Fibroblast of skin of abdomen (primary cell): ENCODE measurements around the gene SPRED1.
"Not testable (repeated sequence)": the region's sequence is repeated elsewhere in the genome, so short reads cannot be mapped to it uniquely, and the experiment has no call there.

Source experiments
- DNase-seq: peaks from one replicate; pipeline ENCODE4 v3.0.0-alpha.2; 2013

Gene SPRED1

DNA sequence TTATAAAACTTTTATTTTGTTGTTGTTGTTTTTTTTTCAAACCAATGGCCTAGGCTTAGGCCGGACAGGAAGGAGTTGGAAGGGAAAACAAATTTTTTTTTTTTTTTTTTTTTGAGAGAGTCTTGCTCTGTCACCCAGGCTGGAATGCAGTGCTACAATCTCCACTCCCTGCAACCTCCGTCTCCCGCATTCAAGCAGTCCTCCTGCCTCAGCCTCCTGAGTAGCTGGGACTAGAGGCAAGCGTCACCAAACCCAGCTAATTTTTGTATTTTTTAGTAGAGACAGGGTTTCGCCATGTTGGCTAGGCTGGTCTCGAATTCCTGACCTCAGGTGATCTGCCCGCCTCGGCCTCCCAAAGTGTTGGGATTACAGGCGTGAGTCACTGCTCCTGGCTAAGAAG is 15.6 kb upstream of the SPRED1 start:
- DNase-seq, result not testable (repeated sequence)

DNA sequence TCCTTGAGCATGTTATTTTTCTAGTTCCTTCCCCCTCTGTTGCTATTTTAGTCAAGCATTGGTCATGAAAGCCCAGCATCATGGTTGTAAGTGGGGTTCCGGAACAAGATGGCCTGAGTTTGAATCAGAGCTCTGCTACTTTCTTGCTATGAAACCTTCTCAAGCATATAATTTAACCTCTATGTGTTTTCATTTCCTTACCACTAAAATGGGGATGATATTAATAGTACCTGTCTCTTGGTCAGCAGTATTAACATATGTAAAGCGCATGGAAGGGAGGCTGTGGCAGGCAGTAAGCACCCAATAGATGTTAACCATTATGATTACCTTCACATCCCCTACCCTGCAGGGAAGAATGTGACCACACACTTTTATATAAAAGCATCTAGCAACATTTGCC is 14.3 kb upstream of the SPRED1 start:
- DNase-seq, result no peak

GRCh38 chr15:38242055-38242454 is 10.6 kb upstream of the SPRED1 start:
- DNase-seq, result no peak

GRCh38 chr15:38243278-38244055 is 9.2 kb upstream of the SPRED1 start:
- DNase-seq, result no peak

DNA sequence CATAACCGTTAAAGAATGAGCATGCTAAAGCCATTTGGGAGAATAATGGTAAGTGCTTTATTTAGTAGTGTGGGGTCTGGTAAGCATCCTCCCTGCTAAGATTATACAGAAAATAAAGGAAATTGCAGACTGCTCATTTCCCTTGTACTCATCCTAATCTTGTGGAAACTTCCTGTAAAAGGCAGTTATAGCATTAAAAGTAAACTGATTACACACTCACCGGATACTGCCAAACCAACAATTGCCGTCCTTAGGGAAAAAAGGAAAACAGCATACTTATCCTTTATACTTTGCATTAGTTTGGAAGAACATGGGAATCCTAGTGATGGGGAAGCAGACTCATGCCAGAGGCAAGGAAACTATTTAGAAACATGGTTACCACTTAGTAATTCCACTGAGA is 5.3 kb upstream of the SPRED1 start:
- no peak for DNase-seq

DNA sequence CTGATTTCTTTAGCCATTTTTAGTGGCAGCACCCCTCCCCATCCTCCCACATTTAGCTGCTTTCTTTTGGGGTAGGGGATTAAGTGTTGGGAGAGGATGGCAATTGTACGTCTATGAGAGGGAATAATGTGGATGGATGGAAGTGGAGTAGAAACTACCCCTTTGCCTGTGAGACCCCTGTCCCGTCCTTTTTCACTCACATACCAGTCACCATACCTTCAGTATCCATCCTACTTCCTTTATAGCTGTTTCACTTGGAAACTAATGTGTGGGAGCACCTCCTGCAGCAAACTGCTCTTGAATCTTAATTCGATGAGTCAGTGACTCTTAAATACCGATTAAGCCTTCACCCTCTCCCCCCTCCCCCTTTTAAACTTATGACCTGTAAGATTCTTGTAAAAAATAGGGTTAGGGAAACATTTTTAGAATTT is 730 bp downstream of the SPRED1 start:
- DNase-seq, result peak; percentile 82

DNA sequence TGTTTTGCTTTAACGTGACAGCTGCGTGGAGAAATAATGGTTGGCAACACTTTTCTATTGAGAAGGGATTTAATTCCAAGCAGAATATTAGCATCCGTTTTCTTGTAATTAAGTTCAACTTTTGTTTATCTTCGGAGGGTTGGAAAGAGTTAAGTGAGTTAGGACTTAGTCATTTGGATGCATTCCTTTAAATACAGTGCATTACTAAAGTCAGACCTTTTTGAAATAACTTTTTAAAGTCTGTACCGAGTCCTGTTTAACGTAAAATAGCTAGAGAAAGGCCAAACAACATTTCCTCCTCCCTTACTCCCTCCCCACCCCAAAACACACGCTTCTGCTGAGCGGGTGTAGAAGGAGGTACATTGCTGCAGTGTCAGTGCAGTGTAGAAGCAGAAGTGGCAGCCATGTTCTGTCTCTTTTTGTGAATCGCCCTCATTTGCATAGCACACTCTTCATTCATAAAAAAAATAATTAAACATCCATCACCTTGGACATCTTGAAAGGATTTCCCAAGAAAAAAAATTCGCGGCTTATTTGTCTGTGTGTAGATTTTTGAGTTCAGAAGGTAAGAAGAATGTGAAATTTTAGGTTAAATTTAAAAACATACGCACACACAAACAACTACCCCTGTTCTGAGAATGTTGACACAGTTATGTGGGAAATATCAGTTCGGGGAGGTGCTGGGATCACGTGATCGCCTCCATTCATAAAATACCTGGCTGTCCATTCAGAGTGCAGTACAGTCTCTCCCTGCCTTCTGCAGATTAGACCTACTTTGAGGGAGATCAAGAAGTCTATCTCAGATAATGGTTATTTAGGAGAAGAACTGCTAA is 1.6 kb downstream of the SPRED1 start:
- DNase-seq, result peak; percentile 59

DNA sequence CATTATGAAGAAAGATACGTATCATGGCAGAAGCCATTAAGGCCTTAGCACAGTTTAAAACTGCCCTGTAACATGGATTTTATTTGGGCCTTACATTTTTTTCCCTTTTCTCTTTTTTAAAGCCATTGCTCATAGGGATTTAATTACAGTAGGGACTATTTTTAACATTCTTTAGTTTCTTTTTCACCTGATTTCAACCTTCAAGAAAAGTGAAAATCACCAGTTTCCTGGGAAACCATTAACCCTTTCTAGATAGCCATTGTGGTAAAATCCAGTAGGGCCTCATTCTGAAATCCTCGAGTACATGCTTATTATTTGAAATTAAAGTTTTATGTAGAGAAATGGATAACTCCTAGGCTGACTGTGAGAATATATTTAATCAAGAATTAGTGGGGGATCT is 3.1 kb downstream of the SPRED1 start:
- no peak for DNase-seq

DNA sequence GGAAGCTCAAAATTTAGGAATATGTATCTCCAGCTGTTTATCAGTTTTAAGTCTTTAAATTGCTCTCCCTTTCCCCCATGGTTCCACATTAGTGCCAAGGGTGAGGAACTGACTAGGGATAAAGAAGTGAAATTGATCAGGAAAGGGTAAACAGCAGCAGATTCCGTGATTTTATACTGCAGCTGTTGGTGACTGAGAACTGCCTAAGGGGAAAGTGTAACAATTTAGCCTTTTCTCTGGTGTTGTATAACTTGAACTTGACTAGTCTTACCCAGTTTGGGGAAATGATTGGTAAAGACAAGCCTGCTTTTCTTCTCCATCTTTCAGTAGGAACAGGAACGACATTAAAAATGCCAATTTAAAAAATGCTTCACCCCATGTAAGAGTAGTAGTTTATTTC is 5.0 kb downstream of the SPRED1 start:
- no peak for DNase-seq

GRCh38 chr15:38259134-38259533 is 6.5 kb downstream of the SPRED1 start:
- DNase-seq, result no peak

GRCh38 chr15:38260077-38260476 is 7.4 kb downstream of the SPRED1 start:
- peak; percentile 87 for DNase-seq

DNA sequence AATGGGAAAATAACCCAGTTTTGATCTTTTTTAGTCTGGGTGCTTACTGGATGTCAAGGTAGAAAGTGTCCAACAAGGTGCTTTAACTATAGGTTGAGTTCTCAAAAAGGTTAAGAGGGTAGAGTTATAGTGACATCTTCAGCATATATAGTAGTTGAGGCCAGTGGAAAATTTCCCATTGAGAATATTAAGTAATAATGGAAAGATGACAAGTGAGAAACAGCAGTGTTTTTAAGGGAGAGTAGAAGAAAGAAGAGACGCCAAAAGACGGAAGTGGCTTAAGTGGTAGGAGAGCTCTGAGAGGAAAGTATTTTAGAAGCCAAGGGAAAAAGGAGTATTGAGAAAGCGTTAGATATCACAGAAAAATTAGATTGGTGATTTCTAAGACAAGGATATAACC is 10.6 kb downstream of the SPRED1 start:
- DNase-seq, result no peak

- peak; percentile 92 for DNase-seq
Measured at GRCh38 chr15:38263996-38264395, 11.4 kb downstream of the SPRED1 start.

GRCh38 chr15:38266247-38266986 is 13.8 kb downstream of the SPRED1 start:
- no peak for DNase-seq

DNA sequence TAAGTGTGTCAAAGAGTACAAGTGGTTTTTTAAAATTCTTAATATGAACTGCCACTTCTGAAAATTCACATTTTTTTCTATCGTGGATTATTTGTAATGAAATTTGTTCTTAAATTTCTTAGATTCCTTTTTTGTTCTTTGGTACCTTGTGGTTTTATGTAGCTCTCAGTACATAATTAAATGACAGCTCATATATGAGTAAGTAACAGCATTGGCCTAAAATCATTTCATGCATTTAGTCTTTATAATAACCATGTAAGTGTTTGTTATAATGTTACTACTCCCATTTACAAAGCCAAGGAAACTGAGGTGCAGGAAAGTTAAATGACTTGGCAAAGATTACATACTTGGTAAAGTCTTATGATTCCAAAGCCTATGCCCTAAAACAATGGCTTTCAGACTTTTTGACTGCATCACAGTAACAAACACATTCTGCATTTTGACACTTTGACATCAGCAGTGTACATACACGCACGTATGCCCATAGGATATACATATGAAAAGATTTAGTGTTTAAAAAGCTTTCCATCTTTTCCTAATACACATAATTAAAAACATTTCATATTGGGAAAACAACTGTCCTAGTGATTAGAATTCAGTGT is 14.9 kb downstream of the SPRED1 start:
- peak; percentile 54 for DNase-seq

GRCh38 chr15:38271144-38271543 is 18.5 kb downstream of the SPRED1 start:
- peak; percentile 56 for DNase-seq

DNA sequence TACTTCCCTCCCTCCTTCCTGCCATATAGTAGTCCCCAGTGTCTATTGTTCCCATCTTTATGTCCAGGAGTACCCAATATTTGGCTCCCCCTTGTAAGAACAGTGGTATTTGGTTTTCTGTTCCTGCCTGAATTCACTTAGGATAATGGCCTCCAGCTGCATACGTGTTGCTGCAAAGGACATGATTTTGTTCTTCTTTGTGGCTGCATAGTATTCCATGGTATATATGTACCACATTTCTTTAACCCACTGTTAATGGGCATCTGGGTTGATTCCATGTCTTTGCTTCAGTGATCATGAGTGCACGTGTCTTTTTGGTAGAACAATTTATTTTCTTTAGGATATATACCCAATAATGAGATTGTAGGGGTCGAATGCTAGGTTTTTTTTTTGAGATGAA is 19.3 kb downstream of the SPRED1 start:
- DNase-seq, result no peak

DNA sequence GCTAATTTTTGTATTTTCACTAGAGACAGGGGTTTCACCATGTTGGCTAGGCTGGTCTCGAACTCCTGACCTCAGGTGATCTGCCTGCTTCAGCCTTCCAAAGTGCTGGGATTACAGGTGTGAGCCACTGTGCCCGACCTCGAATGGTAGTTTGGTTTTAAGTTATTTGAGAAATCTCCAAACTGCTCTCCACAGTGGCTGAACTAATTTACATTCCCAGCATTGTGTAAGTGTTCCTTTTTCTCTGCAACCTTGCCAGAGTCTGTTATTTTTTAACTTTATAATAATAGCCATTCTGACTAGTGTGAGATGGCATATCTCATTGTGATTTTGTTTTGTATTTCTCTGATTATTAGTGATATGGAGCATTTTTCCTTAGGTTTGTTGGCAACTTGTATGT is 19.8 kb downstream of the SPRED1 start:
- DNase-seq, result not testable (repeated sequence)

DNA sequence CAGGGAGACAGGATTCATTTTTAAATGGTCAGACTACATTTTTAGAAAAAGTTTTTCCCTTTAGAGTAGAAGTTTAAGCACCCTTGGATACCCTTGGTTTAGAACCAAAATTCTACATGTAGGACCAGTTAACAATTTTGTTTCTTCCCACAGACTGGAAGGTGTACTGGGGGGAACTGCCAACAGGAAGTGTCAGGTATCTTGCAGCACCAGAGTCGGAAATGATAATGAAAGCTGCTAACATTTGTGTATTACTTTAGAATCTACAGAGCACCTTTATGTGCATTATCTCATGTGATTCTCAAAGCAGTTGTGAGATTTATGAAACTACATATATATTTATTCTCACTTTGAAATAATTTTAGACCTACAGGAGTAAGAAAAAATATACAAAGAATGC is 21.5 kb downstream of the SPRED1 start:
- no peak for DNase-seq

DNA sequence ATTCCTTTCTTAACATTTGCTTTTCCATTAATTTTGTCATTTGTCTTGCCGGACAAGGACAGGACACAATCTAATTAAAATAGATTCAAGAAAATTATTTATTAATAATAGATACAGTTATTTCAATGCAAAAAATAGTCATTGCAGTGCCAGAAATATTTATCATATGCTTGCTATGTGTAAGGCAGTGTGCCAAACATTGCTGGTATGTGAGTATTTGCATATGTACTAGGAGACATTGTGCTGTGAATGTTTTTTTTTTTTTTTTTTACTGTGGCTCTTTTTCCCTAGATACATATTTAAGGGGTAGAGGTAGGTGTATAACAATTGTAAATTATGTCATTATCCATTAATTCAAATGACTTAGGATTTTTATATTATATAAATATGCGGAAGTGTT is 23.3 kb downstream of the SPRED1 start:
- DNase-seq, result peak; percentile 85

DNA sequence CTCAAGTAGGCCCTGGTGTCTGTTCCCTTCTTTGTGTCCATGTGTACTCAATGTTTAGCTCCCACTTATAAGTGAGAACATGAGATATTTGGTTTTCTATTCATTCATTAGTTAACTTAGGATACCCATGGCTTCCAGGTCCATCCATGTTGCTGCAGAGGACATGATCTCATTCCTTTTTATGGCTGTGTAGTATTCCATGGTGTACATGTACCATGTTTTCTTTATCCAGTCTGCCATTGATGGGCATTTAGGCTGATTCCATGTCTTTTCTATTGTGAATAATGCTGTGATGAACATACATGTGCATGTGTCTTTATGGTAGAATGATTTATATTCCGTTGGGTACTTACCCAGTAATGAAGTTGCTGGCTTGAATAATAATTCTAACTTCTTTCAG is 24.6 kb downstream of the SPRED1 start:
- not testable (repeated sequence) for DNase-seq

DNA sequence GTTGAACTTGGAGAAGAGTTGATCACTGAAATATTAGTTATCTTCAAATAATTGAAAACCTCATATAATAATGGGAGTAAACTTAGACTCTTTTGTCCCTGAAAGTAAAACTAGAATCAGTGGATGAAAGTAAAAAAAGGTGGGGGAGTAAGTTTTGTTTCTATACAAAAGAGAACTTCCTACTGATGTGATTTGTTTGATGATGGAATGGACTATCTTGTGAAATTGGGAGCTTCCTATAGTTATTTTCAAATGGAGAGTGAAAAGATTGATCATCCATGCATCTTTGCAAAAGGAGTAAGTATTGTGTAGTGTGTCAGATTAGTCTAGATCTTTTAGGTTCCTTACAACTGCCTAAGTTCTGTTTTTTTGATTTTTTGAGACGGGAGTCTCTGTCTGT is 28.4 kb downstream of the SPRED1 start:
- DNase-seq, result no peak

DNA sequence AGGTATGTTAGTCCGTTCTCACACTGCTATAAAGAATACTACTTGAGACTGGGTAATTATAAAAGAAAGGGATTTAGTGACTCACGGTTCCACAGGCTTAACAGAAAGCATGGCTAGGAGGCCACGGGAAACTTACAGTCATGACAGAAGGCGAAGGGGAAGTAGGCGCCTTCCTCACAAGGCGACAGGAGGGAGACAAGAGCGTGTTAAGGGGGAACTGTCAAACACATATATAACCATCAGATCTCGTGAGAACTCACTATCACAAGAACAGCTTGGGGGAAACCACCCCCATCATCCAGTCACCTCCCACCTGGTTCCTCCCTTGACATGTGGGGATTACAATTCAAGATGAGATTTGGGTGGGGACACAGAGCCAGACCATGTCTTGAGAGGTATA is 30.4 kb downstream of the SPRED1 start:
- no peak for DNase-seq
